Measurements from ENCODE around the gene ASPHD2.

The ASPHD2 gene

DNA sequence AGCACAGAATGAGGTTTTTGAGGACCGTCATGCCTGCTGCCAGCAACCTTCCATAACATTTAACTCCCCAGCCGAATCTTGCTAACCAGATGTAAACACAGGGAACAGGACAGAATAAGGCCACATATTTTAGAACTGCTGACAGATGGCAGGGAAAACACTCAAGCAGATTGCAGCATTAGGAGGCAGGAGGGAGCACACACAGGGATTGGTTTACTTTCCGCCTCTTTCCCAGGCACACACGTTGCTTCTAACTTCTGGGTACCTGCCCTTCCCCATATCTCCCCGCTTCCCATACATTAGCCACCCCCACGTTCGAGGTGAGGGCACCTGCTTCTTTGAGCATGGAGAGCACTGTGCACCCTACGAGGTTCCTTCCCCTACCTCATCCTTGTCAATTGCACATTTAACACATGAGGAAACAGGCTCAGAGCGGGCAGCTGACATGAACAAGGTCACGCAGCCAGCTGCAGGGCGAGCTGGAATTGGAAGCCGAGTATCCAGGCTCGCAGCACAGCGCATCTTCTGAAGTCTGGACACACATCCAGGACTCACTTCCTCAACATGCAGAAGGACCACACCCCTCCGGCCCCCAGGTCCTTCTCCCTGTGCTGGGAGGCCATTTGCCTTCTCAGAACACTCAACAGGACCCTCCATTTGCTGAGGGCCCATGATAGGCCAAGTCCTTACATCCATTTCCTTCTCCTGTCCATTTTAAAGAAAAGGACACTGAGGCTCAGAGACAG, 18.7 kb downstream of the ASPHD2 start:
- TF ChIP-seq SUZ12 (IDR thresholded peaks at IDR 0.05), result no peak
- TF ChIP-seq SP1 (IDR thresholded peaks at IDR 0.05), result no peak
- no peak for TF ChIP-seq ELF4 (IDR thresholded peaks at IDR 0.05)
- no peak for TF ChIP-seq CTBP1 (IDR thresholded peaks at IDR 0.05; ENCODE audit: borderline replicate concordance)
- TF ChIP-seq LEF1 (IDR thresholded peaks at IDR 0.05; ENCODE audit: borderline replicate concordance), result no peak
- CTCF ChIA-PET, result interaction anchor here (0.7 kb wide), 1 partner anchor 85 kb away, joined by 3 read pairs; no protein-coding TSS in a partner anchor
- POLR2A ChIA-PET, result no interaction called here
- DNase-seq (ENCODE audit: extremely low spot score), result no peak

- CTCF ChIA-PET, result no interaction called here
- TF ChIP-seq L3MBTL2 (conservative IDR thresholded peaks at IDR 0.05) (no peak), ARNT (IDR thresholded peaks at IDR 0.05) (no peak), FOXA1 (IDR thresholded peaks at IDR 0.05) (no peak), CTBP1 (IDR thresholded peaks at IDR 0.05; ENCODE audit: borderline replicate concordance) (no peak), FOXK2 (IDR thresholded peaks at IDR 0.05) (no peak), TARDBP (IDR thresholded peaks at IDR 0.05) (no peak), NFRKB (IDR thresholded peaks at IDR 0.05) (no peak), ELF4 (IDR thresholded peaks at IDR 0.05) (no peak)
- POLR2A ChIA-PET, result no interaction called here
- DNase-seq (ENCODE audit: extremely low spot score), result no peak
Observed at GRCh38 chr22:26448334-26448733, 19.3 kb downstream of the ASPHD2 start.

- ChIA-PET POLR2A (no interaction called here), CTCF (interaction anchor here (0.6 kb wide), 1 partner anchor 14 kb away, joined by 3 read pairs; no protein-coding TSS in a partner anchor)
- DNase-seq (ENCODE audit: extremely low spot score), result no peak
- TF ChIP-seq TARDBP (IDR thresholded peaks at IDR 0.05) (no peak), ZNF384 (IDR thresholded peaks at IDR 0.05) (no peak), HDGF (IDR thresholded peaks at IDR 0.05; ENCODE audit: borderline replicate concordance) (no peak), FOXM1 (IDR thresholded peaks at IDR 0.05; ENCODE audit: borderline replicate concordance) (no peak), SP1 (IDR thresholded peaks at IDR 0.05) (no peak), PKNOX1 (IDR thresholded peaks at IDR 0.05) (no peak), L3MBTL2 (conservative IDR thresholded peaks at IDR 0.05) (no peak), SUZ12 (IDR thresholded peaks at IDR 0.05) (no peak), FOXA1 (IDR thresholded peaks at IDR 0.05) (no peak), FOXK2 (IDR thresholded peaks at IDR 0.05) (no peak), NFRKB (IDR thresholded peaks at IDR 0.05) (no peak), ELF4 (IDR thresholded peaks at IDR 0.05) (no peak), ARNT (IDR thresholded peaks at IDR 0.05) (no peak), CTBP1 (IDR thresholded peaks at IDR 0.05; ENCODE audit: borderline replicate concordance) (no peak), LEF1 (IDR thresholded peaks at IDR 0.05; ENCODE audit: borderline replicate concordance) (no peak), BHLHE40 (IDR thresholded peaks at IDR 0.05; ENCODE audit: borderline replicate concordance) (no peak)
Observed at GRCh38 chr22:26448941-26449340, 19.9 kb downstream of the ASPHD2 start.

DNA sequence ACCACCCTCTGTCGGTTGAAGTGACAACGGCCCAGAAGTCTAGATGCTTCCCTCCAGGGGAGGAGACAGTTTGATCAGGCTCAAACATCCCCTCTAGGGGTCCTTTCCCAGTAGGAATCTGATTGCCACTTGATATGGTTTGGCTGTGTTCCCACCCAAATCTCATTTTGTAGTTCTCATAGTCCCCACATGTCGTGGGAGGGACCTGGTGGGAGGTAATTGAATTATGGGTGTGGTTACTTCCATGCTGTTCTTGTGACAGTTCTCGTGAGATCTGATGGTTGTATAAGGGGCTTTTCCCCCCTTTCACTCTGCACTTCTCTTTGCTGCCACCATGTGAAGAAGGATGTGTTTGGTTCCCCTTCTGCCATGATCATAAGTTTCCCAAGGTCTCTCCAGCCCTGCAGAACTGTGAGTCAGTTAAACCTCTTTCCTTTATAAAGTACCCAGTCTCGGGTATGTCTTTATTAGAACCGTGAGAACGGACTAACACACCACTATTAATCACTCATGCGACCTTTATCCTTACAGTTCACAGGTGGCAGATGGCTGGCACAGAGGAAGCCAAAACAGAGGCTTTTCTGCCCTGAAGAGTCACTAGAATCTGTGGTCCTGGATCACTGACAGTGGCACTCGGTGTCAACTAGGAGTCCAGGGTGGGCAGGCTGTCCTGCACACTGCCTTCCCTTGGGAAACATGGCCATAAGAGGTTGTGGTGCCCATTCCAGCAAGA, 21.6 kb downstream of the ASPHD2 start:
- no peak for TF ChIP-seq ARNT (IDR thresholded peaks at IDR 0.05)
- no peak for TF ChIP-seq NFRKB (IDR thresholded peaks at IDR 0.05)
- no peak for TF ChIP-seq L3MBTL2 (conservative IDR thresholded peaks at IDR 0.05)
- no peak for TF ChIP-seq SUZ12 (IDR thresholded peaks at IDR 0.05)
- TF ChIP-seq HDGF (IDR thresholded peaks at IDR 0.05; ENCODE audit: borderline replicate concordance), result no peak
- TF ChIP-seq FOXA1 (IDR thresholded peaks at IDR 0.05), result no peak
- no peak for TF ChIP-seq FOXK2 (IDR thresholded peaks at IDR 0.05)
- no peak for TF ChIP-seq ZNF384 (IDR thresholded peaks at IDR 0.05)
- no peak for TF ChIP-seq SP1 (IDR thresholded peaks at IDR 0.05)
- no peak for TF ChIP-seq CTBP1 (IDR thresholded peaks at IDR 0.05; ENCODE audit: borderline replicate concordance)
- no peak for TF ChIP-seq FOXM1 (IDR thresholded peaks at IDR 0.05; ENCODE audit: borderline replicate concordance)
- no peak for TF ChIP-seq ELF4 (IDR thresholded peaks at IDR 0.05)
- TF ChIP-seq LEF1 (IDR thresholded peaks at IDR 0.05; ENCODE audit: borderline replicate concordance), result no peak
- CTCF ChIA-PET, result no interaction called here
- POLR2A ChIA-PET, result no interaction called here
- no peak for DNase-seq (ENCODE audit: extremely low spot score)

DNA sequence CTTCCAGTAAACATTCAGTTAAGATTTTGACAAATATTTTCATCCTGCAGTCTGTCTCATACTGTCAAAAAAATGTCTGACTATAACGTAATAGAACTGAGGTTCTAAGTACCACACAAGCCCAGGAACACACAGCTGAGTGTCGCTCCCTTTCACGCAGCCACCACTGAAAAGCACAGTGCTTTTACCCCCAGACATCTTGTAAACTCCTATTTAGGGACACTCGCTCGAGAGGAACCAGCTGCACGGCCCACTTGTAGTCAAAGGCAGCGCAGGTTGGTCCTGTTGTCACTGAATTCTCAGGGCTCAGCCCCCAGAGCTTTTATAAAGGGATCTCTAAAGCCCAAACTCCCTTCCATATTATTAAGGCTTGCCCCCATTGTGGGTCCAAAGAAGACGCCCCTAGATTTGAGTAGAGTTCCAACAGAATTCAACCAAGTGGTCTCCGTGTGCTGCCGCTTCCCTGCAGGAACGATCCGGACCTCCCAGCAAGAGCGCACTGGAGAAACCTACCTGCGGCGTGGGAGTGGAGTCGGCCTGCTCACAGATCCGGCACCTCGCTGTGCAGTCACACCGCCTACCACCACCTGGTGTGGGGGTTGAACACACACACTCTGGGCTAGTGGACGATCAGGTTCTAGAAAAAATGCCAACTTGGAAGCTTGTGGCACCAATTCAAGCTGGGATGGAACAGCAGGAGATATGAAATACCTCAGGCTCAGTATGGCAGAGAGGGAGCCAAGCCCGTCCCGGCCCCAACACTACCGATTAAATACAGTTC, 23.4 kb downstream of the ASPHD2 start:
- POLR2A ChIA-PET, result interaction anchor here (1.1 kb wide), 1 partner anchor 31 kb away, joined by 3 read pairs; the partner anchor contains the start of genes HPS4 and SRRD
- CTCF ChIA-PET, result no interaction called here

More for the DNA sequence above, 23.4 kb downstream of the ASPHD2 start:
- TF ChIP-seq L3MBTL2 (conservative IDR thresholded peaks at IDR 0.05), result no peak
- no peak for TF ChIP-seq SUZ12 (IDR thresholded peaks at IDR 0.05)
- no peak for TF ChIP-seq NFRKB (IDR thresholded peaks at IDR 0.05)
- TF ChIP-seq FOXK2 (IDR thresholded peaks at IDR 0.05), result no peak
- no peak for TF ChIP-seq LEF1 (IDR thresholded peaks at IDR 0.05; ENCODE audit: borderline replicate concordance)
- TF ChIP-seq PKNOX1 (IDR thresholded peaks at IDR 0.05), result no peak
- no peak for TF ChIP-seq CTBP1 (IDR thresholded peaks at IDR 0.05; ENCODE audit: borderline replicate concordance)
- TF ChIP-seq HDGF (IDR thresholded peaks at IDR 0.05; ENCODE audit: borderline replicate concordance), result no peak
- no peak for TF ChIP-seq ARNT (IDR thresholded peaks at IDR 0.05)
- TF ChIP-seq ELF4 (IDR thresholded peaks at IDR 0.05), result no peak
- no peak for TF ChIP-seq ZNF384 (IDR thresholded peaks at IDR 0.05)
- no peak for TF ChIP-seq BHLHE40 (IDR thresholded peaks at IDR 0.05; ENCODE audit: borderline replicate concordance)
- no peak for TF ChIP-seq FOXA1 (IDR thresholded peaks at IDR 0.05)
- TF ChIP-seq FOXM1 (IDR thresholded peaks at IDR 0.05; ENCODE audit: borderline replicate concordance), result no peak
- no peak for TF ChIP-seq TARDBP (IDR thresholded peaks at IDR 0.05)
- TF ChIP-seq SP1 (IDR thresholded peaks at IDR 0.05), result no peak
- no peak for DNase-seq (ENCODE audit: extremely low spot score)
